GM23338 (cell line): ENCODE results near the gene AIMP1. TPM values are rescaled to one million over a fixed set of nuclear protein-coding genes. Genes with fewer than 3 reads are reported as not detected.

Source experiments
- ATAC-seq: fragments of 200-7000 bp; cut with Tn5 transposase; 3 replicates; pipeline ENCODE4 v1.9.1; 2020
- DNase-seq: peaks from one replicate; pipeline ENCODE4 v3.0.0-alpha.2; 2015; ENCODE audit warnings: low spot score
- H2AFZ ChIP-seq: fragments of 200-600 bp; sonication (generic); 2 replicates; pipeline ENCODE4 v1.8.0; 2016; ENCODE audit warnings: antibody characterized with exemption, mild to moderate bottlenecking, moderate library complexity
- H3F3A ChIP-seq: fragments of 200-600 bp; sonication (generic); replicated peaks from 2 replicates; pipeline ENCODE4 v1.8.0; 2017; ENCODE audit warnings: antibody characterized with exemption, mixed run types, low read depth
- H3K27ac ChIP-seq: fragments of 200-600 bp; sonication (generic); 2 replicates; pipeline ENCODE4 v1.6.1; 2016; ENCODE audit warnings: low read depth
- H3K27me3 ChIP-seq: fragments of 200-600 bp; sonication (generic); 2 replicates; pipeline ENCODE4 v1.8.0; 2016; ENCODE audit warnings: mild to moderate bottlenecking, mixed run types, moderate library complexity; ENCODE audit not compliant: insufficient read depth
- H3K36me3 ChIP-seq: fragments of 200-600 bp; sonication (generic); 2 replicates; pipeline ENCODE4 v1.8.0; 2016; ENCODE audit warnings: mild to moderate bottlenecking; ENCODE audit not compliant: insufficient read depth
- H3K4me1 ChIP-seq: fragments of 200-600 bp; sonication (generic); 2 replicates; pipeline ENCODE4 v1.8.0; 2016; ENCODE audit warnings: mild to moderate bottlenecking, moderate library complexity; ENCODE audit not compliant: insufficient read depth
- H3K4me2 ChIP-seq: fragments of 200-600 bp; sonication (generic); 2 replicates; pipeline ENCODE4 v1.7.1; 2017; ENCODE audit warnings: mixed run types
- H3K4me3 ChIP-seq: fragments of 200-600 bp; sonication (generic); 2 replicates; pipeline ENCODE4 v1.6.1; 2016; ENCODE audit warnings: mixed run types
- H3K79me2 ChIP-seq: fragments of 200-600 bp; sonication (generic); replicated peaks from 2 replicates; pipeline ENCODE4 v1.8.0; 2017; ENCODE audit warnings: mild to moderate bottlenecking; ENCODE audit not compliant: insufficient read depth
- H3K9me2 ChIP-seq: fragments of 200-600 bp; sonication (generic); 2 replicates; pipeline ENCODE4 v1.8.0; 2017; ENCODE audit not compliant: insufficient read depth
- H4K20me1 ChIP-seq: fragments of 200-600 bp; sonication (generic); replicated peaks from 2 replicates; pipeline ENCODE4 v1.8.0; 2017; ENCODE audit warnings: mild to moderate bottlenecking; ENCODE audit not compliant: insufficient read depth
- H3K27ac Mint-ChIP-seq: 2 replicates; pipeline ENCODE4 v1.8.0; 2020; ENCODE audit warnings: inconsistent platforms, mild to moderate bottlenecking, moderate library complexity, mixed read lengths
- H3K27me3 Mint-ChIP-seq: 3 replicates; pipeline ENCODE4 v1.8.0; 2022; ENCODE audit warnings: low read depth, mild to moderate bottlenecking, moderate library complexity, mixed read lengths, inconsistent platforms; ENCODE audit not compliant: insufficient read depth, poor library complexity
- H3K36me3 Mint-ChIP-seq: 3 replicates; pipeline ENCODE4 v1.8.0; 2021; ENCODE audit warnings: low read depth, mild to moderate bottlenecking, inconsistent platforms, moderate library complexity, mixed read lengths
- H3K4me1 Mint-ChIP-seq: 3 replicates; pipeline ENCODE4 v1.8.0; 2020; ENCODE audit warnings: mild to moderate bottlenecking, inconsistent platforms, mixed read lengths
- H3K4me3 Mint-ChIP-seq: 3 replicates; pipeline ENCODE4 v1.8.0; 2021; ENCODE audit warnings: moderate library complexity, mild to moderate bottlenecking, inconsistent platforms, mixed read lengths
- H3K9me3 Mint-ChIP-seq: 3 replicates; pipeline ENCODE4 v1.8.0; 2020; ENCODE audit warnings: moderate library complexity, mild to moderate bottlenecking, inconsistent platforms, mixed read lengths
- CREB1 ChIP-seq: fragments of 250-450 bp; sonication (Bioruptor Pico); IDR thresholded peaks from 2 replicates; pipeline ENCODE4 v1.5.0; 2020; ENCODE audit warnings: low read depth, mild to moderate bottlenecking, moderate library complexity
- ETS1 ChIP-seq: IDR thresholded peaks from 2 replicates; pipeline ENCODE4 v1.6.1; 2016; ENCODE audit warnings: antibody characterized with exemption
- EZH2 ChIP-seq: fragments of 200-600 bp; sonication (generic); IDR thresholded peaks from one replicate; pipeline ENCODE4 v1.8.0; 2017; ENCODE audit warnings: antibody characterized with exemption, mild to moderate bottlenecking, low read depth; ENCODE audit not compliant: unreplicated experiment
- EZH2phosphoT487 ChIP-seq: fragments of 200-600 bp; sonication (generic); IDR thresholded peaks from one replicate; pipeline ENCODE4 v1.8.1; 2018; ENCODE audit warnings: antibody characterized with exemption; ENCODE audit not compliant: unreplicated experiment
- JUNB ChIP-seq: IDR thresholded peaks from one replicate; pipeline ENCODE4 v1.6.1; 2016; ENCODE audit warnings: antibody characterized with exemption; ENCODE audit not compliant: unreplicated experiment
- NANOG ChIP-seq: IDR thresholded peaks from 2 replicates; pipeline ENCODE4 v1.6.1; 2016; ENCODE audit warnings: antibody characterized with exemption, borderline replicate concordance
- POLR2AphosphoS5 ChIP-seq: IDR thresholded peaks from 2 replicates; pipeline ENCODE4 v1.6.1; 2016; ENCODE audit warnings: antibody characterized with exemption, low read depth
- REST ChIP-seq: IDR thresholded peaks from one replicate; pipeline ENCODE4 v1.6.1; 2018; ENCODE audit warnings: antibody characterized with exemption; ENCODE audit not compliant: unreplicated experiment
- STAT1 ChIP-seq: IDR thresholded peaks from one replicate; pipeline ENCODE4 v1.6.1; 2016; ENCODE audit warnings: antibody characterized with exemption; ENCODE audit not compliant: unreplicated experiment
- ZNF331 ChIP-seq: fragments of 250-450 bp; sonication (Bioruptor Pico); IDR thresholded peaks from 2 replicates; pipeline ENCODE4 v1.5.0; 2020; ENCODE audit warnings: low read depth, mild to moderate bottlenecking, moderate library complexity
- polyA plus RNA-seq: library from polyadenylated mRNA; unstranded; fragments of >200 nt; fragmentation: Nextera tagmentation; extraction: Ambion mirVana; gene quantifications from 2 replicates; pipeline ENCODE4 v1.2.1, GENCODE V29; 2016
- total RNA-seq: library from RNA; depleted of rRNA; stranded (reverse); fragments of >200 nt; shearing (Covaris generic); gene quantifications from 2 replicates; pipeline ENCODE4 v1.2.3, GENCODE V29; 2014

Gene AIMP1
- total and polyA plus RNA-seq, 2 experiments from 2014 or later = 34.5 to 200 TPM

- no peak for TF ChIP-seq ETS1
- TF ChIP-seq EZH2phosphoT487 = no peak
- no peak for TF ChIP-seq NANOG
- TF ChIP-seq REST = no peak
These were observed 16.8 kb downstream of the AIMP1 start (continued) for GRCh38 chr4:106333186-106333585.

GRCh38 chr4:106334741-106335470, 18.6 kb downstream of the AIMP1 start:
- no peak for TF ChIP-seq POLR2AphosphoS5
- no peak for TF ChIP-seq JUNB
- TF ChIP-seq CREB1 (CRISPR knock-in tag) = no peak
- no peak for TF ChIP-seq ZNF331 (CRISPR knock-in tag)
- no peak for TF ChIP-seq ETS1
- no peak for TF ChIP-seq EZH2phosphoT487
- no peak for TF ChIP-seq EZH2
- TF ChIP-seq STAT1 = no peak
- no peaks in the 10 kb centered on the region for H3K4me1 ChIP-seq
- Mint-ChIP-seq H3K9me3 (peaks cover 7% of the 10 kb centered on the region; the same call in 2 of the 3 replicates), H3K36me3 (peaks cover 62% of the 10 kb centered on the region), H3K27me3 (no peaks in the 10 kb centered on the region), H3K27ac (no peak overlapping the region), H3K4me1 (no peaks in the 10 kb centered on the region), H3K4me3 (no peak overlapping the region)
- no peak for DNase-seq
- peaks cover 1% of the 10 kb centered on the region; the same call in 1 of the 2 replicates for H3K79me2 ChIP-seq
- no peaks in the 10 kb centered on the region for H3K27me3 ChIP-seq
- H4K20me1 ChIP-seq = no peaks in the 10 kb centered on the region
- no peak overlapping the region for H2AFZ ChIP-seq
- no peak overlapping the region for H3K27ac ChIP-seq
- no peak overlapping the region for H3K4me2 ChIP-seq
- no peak for ATAC-seq
- no peaks in the 10 kb centered on the region for H3F3A ChIP-seq
- H3K4me3 ChIP-seq = no peak overlapping the region
- peaks cover 51% of the 10 kb centered on the region for H3K36me3 ChIP-seq
- H3K9me2 ChIP-seq = no peaks in the 10 kb centered on the region
